IPS-NIHi11 (cell line): ENCODE results near the gene FAM13A.

Source experiments
- DNase-seq: peaks from one replicate; pipeline ENCODE4 v3.0.0; 2012; ENCODE audit warnings: mixed read lengths, low spot score

The FAM13A gene

GRCh38 chr4:88718098-88718497, 338.9 kb downstream of the FAM13A start:
- no peak for DNase-seq

- DNase-seq, result no peak
These were observed 343.2 kb downstream of the FAM13A start for GRCh38 chr4:88713782-88714181.

GRCh38 chr4:88709989-88710388, 347.0 kb downstream of the FAM13A start:
- DNase-seq, result no peak

- DNase-seq, result peak; percentile 28
These were observed 350.4 kb downstream of the FAM13A start for GRCh38 chr4:88706574-88706973.

GRCh38 chr4:88705805-88706492, 351.0 kb downstream of the FAM13A start:
- no peak for DNase-seq

- DNase-seq, result no peak
These were observed 351.8 kb downstream of the FAM13A start for GRCh38 chr4:88705223-88705622.

- DNase-seq, result no peak
These were observed 354.2 kb downstream of the FAM13A start for GRCh38 chr4:88702782-88703181.

GRCh38 chr4:88698519-88698918, 358.5 kb downstream of the FAM13A start:
- DNase-seq, result no peak

- DNase-seq, result peak; percentile 56
These were observed 359.2 kb downstream of the FAM13A start, which contains the start of gene NAP1L5 for GRCh38 chr4:88697588-88698329. TSS of gene NAP1L5 (minus strand) at chr4:88697829. CDS start at chr4:88697754, 75 bp downstream.

- DNase-seq, result no peak
These were observed 359.8 kb downstream of the FAM13A start for GRCh38 chr4:88697141-88697540.

- DNase-seq, result no peak
These were observed 360.4 kb downstream of the FAM13A start for GRCh38 chr4:88696630-88697029.

GRCh38 chr4:88693792-88694191, 363.2 kb downstream of the FAM13A start:
- DNase-seq, result no peak

- no peak for DNase-seq
These were observed 366.6 kb downstream of the FAM13A start for GRCh38 chr4:88690355-88690754.

GRCh38 chr4:88681209-88681608, 375.8 kb downstream of the FAM13A start:
- DNase-seq, result no peak
